KBM-7 (cell line): ENCODE data around the gene FBXW2.
"Not testable (repeated sequence)": the region's sequence is repeated elsewhere in the genome, so short reads cannot be mapped to it uniquely, and the experiment has no call there.

Experiments used
- DNase-seq: peaks from one replicate; pipeline ENCODE4 v3.0.0-alpha.2; 2015
- in situ Hi-C: fragments of 300-500 bp; cut with MboI; formaldehyde crosslinking; loops from 2 replicates; pipeline ENCODE4 v1.14.3; 2020; ENCODE audit warnings: low sequenced_read_pairs, low pct_unique_long_range_greater_than_20kb, mixed read lengths

FBXW2 gene

GRCh38 chr9:120792898-120793765 is at the start of gene FBXW2:
Gene FBXW2, minus strand, starts transcription at chr9:120793416. Its CDS starts 5,158 bp downstream, at chr9:120788258.
- in situ Hi-C loops, result loop anchor here (10.0 kb wide), 1 partner anchor 62 kb away; no protein-coding TSS in a partner anchor
- peak; percentile 95 for DNase-seq

- DNase-seq, result no peak
- in situ Hi-C loops, result no loop called here
Measured at GRCh38 chr9:120841930-120842684, 48.9 kb upstream of the FBXW2 start.

- in situ Hi-C loops, result no loop called here
- DNase-seq, result no peak
Measured at GRCh38 chr9:120839146-120839545, 45.9 kb upstream of the FBXW2 start.

GRCh38 chr9:120837921-120838320 is 44.7 kb upstream of the FBXW2 start:
- in situ Hi-C loops, result no loop called here

GRCh38 chr9:120833325-120833724 is 40.1 kb upstream of the FBXW2 start:
- DNase-seq, result no peak

More at GRCh38 chr9:120837921-120838320, 44.7 kb upstream of the FBXW2 start:
- no peak for DNase-seq

GRCh38 chr9:120832807-120833206 is 39.6 kb upstream of the FBXW2 start:
- DNase-seq, result no peak
- in situ Hi-C loops, result no loop called here

More at GRCh38 chr9:120833325-120833724, 40.1 kb upstream of the FBXW2 start:
- in situ Hi-C loops, result no loop called here

- in situ Hi-C loops, result no loop called here
- DNase-seq, result no peak
Measured at GRCh38 chr9:120830865-120831264, 37.6 kb upstream of the FBXW2 start.

- DNase-seq, result no peak
Measured at GRCh38 chr9:120830151-120830550, 36.9 kb upstream of the FBXW2 start.

GRCh38 chr9:120829650-120830049 is 36.4 kb upstream of the FBXW2 start:
- in situ Hi-C loops, result no loop called here
- DNase-seq, result no peak

More at GRCh38 chr9:120830151-120830550, 36.9 kb upstream of the FBXW2 start:
- in situ Hi-C loops, result no loop called here

GRCh38 chr9:120820095-120820494 is 26.9 kb upstream of the FBXW2 start:
- in situ Hi-C loops, result no loop called here

GRCh38 chr9:120818595-120818994 is 25.4 kb upstream of the FBXW2 start:
- DNase-seq, result no peak
- in situ Hi-C loops, result no loop called here

More at GRCh38 chr9:120820095-120820494, 26.9 kb upstream of the FBXW2 start:
- DNase-seq, result no peak

- in situ Hi-C loops, result no loop called here
- no peak for DNase-seq
Measured at GRCh38 chr9:120815075-120815474, 21.9 kb upstream of the FBXW2 start.

GRCh38 chr9:120808931-120809330 is 15.7 kb upstream of the FBXW2 start:
- DNase-seq, result no peak
- in situ Hi-C loops, result no loop called here

GRCh38 chr9:120807607-120808379 is 14.6 kb upstream of the FBXW2 start:
- DNase-seq, result no peak

GRCh38 chr9:120804784-120805363 is 11.7 kb upstream of the FBXW2 start:
- in situ Hi-C loops, result not testable (repeated sequence)

More at GRCh38 chr9:120807607-120808379, 14.6 kb upstream of the FBXW2 start:
- in situ Hi-C loops, result no loop called here

GRCh38 chr9:120801441-120801840 is 8.2 kb upstream of the FBXW2 start:
- in situ Hi-C loops, result no loop called here
- no peak for DNase-seq

More at GRCh38 chr9:120804784-120805363, 11.7 kb upstream of the FBXW2 start:
- not testable (repeated sequence) for DNase-seq

GRCh38 chr9:120791161-120791560 is 2.1 kb downstream of the FBXW2 start:
- no peak for DNase-seq
- in situ Hi-C loops, result loop anchor here (10.0 kb wide), 1 partner anchor 64 kb away; no protein-coding TSS in a partner anchor

- DNase-seq, result peak; percentile 14
- in situ Hi-C loops, result no loop called here
Measured at GRCh38 chr9:120787933-120788332, 5.3 kb downstream of the FBXW2 start.

GRCh38 chr9:120783602-120784047 is 9.6 kb downstream of the FBXW2 start:
- in situ Hi-C loops, result no loop called here
- DNase-seq, result no peak
